Measurements from ENCODE around the gene LGALSL. TPM values are rescaled to one million over a fixed set of nuclear protein-coding genes. Genes with fewer than 3 reads are reported as not detected.

Gene LGALSL
- total and polyA plus RNA-seq, 2 of the 13 experiments (the other 11 are each of a cell fraction or from before 2014, with no cell fraction given): 15.4 to 20.0 TPM

GRCh38 chr2:64488050-64488974 lies 34.4 kb downstream of the LGALSL start (continued):
- TF ChIP-seq ZMYM3 (CRISPR knock-in tag; IDR thresholded peaks at IDR 0.05) (no peak), ZNF563 (CRISPR knock-in tag; IDR thresholded peaks at IDR 0.05) (no peak), HINFP (CRISPR knock-in tag; IDR thresholded peaks at IDR 0.05; ENCODE audit: low read depth) (no peak), SMAD1 (CRISPR knock-in tag; IDR thresholded peaks at IDR 0.05; ENCODE audit: borderline replicate concordance, low read depth) (no peak), CREB3 (CRISPR knock-in tag; IDR thresholded peaks at IDR 0.05) (no peak), CHCHD3 (CRISPR knock-in tag; IDR thresholded peaks at IDR 0.05) (no peak), ZNF256 (CRISPR knock-in tag; conservative IDR thresholded peaks at IDR 0.05) (no peak), KLF15 (CRISPR knock-in tag; IDR thresholded peaks at IDR 0.05; ENCODE audit: borderline replicate concordance) (no peak), NPAS2 (CRISPR knock-in tag; IDR thresholded peaks at IDR 0.05; ENCODE audit: borderline replicate concordance) (no peak), TSC22D2 (CRISPR knock-in tag; IDR thresholded peaks at IDR 0.05; ENCODE audit: borderline replicate concordance) (no peak), RXRA (CRISPR knock-in tag; IDR thresholded peaks at IDR 0.05) (no peak), ETV6 (CRISPR knock-in tag; conservative IDR thresholded peaks at IDR 0.05) (no peak), ZFP1 (CRISPR knock-in tag; IDR thresholded peaks at IDR 0.05) (no peak), CREM (IDR thresholded peaks at IDR 0.05) (no peak), CREM (CRISPR knock-in tag; IDR thresholded peaks at IDR 0.05) (no peak), ARNT (IDR thresholded peaks at IDR 0.05) (no peak), PITX1 (CRISPR knock-in tag; IDR thresholded peaks at IDR 0.05) (no peak)
- TF ChIP-seq, protein P1, sequence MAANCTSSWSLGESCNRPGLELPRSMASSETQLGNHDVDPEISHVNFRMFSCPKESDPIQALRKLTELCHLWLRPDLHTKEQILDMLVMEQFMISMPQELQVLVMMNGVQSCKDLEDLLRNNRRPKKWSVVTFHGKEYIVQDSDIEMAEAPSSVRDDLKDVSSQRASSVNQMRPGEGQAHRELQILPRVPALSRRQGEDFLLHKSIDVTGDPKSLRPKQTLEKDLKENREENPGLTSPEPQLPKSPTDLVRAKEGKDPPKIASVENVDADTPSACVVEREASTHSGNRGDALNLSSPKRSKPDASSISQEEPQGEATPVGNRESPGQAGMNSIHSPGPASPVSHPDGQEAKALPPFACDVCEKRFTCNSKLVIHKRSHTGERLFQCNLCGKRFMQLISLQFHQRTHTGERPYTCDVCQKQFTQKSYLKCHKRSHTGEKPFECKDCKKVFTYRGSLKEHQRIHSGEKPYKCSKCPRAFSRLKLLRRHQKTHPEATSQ (CRISPR knock-in tag; IDR thresholded peaks at IDR 0.05; ENCODE audit: borderline replicate concordance): no peak
- TF ChIP-seq, protein P2, sequence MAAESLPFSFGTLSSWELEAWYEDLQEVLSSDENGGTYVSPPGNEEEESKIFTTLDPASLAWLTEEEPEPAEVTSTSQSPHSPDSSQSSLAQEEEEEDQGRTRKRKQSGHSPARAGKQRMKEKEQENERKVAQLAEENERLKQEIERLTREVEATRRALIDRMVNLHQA (CRISPR knock-in tag; IDR thresholded peaks at IDR 0.05): no peak
- TF ChIP-seq, protein P3, sequence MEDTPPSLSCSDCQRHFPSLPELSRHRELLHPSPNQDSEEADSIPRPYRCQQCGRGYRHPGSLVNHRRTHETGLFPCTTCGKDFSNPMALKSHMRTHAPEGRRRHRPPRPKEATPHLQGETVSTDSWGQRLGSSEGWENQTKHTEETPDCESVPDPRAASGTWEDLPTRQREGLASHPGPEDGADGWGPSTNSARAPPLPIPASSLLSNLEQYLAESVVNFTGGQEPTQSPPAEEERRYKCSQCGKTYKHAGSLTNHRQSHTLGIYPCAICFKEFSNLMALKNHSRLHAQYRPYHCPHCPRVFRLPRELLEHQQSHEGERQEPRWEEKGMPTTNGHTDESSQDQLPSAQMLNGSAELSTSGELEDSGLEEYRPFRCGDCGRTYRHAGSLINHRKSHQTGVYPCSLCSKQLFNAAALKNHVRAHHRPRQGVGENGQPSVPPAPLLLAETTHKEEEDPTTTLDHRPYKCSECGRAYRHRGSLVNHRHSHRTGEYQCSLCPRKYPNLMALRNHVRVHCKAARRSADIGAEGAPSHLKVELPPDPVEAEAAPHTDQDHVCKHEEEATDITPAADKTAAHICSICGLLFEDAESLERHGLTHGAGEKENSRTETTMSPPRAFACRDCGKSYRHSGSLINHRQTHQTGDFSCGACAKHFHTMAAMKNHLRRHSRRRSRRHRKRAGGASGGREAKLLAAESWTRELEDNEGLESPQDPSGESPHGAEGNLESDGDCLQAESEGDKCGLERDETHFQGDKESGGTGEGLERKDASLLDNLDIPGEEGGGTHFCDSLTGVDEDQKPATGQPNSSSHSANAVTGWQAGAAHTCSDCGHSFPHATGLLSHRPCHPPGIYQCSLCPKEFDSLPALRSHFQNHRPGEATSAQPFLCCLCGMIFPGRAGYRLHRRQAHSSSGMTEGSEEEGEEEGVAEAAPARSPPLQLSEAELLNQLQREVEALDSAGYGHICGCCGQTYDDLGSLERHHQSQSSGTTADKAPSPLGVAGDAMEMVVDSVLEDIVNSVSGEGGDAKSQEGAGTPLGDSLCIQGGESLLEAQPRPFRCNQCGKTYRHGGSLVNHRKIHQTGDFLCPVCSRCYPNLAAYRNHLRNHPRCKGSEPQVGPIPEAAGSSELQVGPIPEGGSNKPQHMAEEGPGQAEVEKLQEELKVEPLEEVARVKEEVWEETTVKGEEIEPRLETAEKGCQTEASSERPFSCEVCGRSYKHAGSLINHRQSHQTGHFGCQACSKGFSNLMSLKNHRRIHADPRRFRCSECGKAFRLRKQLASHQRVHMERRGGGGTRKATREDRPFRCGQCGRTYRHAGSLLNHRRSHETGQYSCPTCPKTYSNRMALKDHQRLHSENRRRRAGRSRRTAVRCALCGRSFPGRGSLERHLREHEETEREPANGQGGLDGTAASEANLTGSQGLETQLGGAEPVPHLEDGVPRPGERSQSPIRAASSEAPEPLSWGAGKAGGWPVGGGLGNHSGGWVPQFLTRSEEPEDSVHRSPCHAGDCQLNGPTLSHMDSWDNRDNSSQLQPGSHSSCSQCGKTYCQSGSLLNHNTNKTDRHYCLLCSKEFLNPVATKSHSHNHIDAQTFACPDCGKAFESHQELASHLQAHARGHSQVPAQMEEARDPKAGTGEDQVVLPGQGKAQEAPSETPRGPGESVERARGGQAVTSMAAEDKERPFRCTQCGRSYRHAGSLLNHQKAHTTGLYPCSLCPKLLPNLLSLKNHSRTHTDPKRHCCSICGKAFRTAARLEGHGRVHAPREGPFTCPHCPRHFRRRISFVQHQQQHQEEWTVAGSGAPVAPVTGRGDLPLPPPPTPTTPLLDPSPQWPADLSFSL (CRISPR knock-in tag; IDR thresholded peaks at IDR 0.05): no peak
